Activated T-cell treated with anti-CD3 and anti-CD28 coated beads, Interleukin-2, amount 50 U/mL, for 4 hours (primary cell): ENCODE results near the gene IQSEC3. TPM values are rescaled to one million over a fixed set of nuclear protein-coding genes. Genes with fewer than 3 reads are reported as not detected.

Source experiments
- ATAC-seq, 2 donors: fragments of 200-7000 bp; cut with Tn5 transposase; one replicate each; pipeline ENCODE4 v1.10.0; 2021
- DNase-seq: peaks from one replicate; pipeline ENCODE4 v3.0.0-alpha.2; 2020
- H3K27me3 Mint-ChIP-seq: one replicate; pipeline ENCODE4 v1.8.0; 2021; ENCODE audit warnings: low read depth, mixed read lengths
- H3K36me3 Mint-ChIP-seq: one replicate; pipeline ENCODE4 v1.8.0; 2022; ENCODE audit warnings: mixed read lengths; ENCODE audit not compliant: insufficient read depth
- H3K4me1 Mint-ChIP-seq: one replicate; pipeline ENCODE4 v1.8.0; 2021; ENCODE audit warnings: low read depth, mixed read lengths
- H3K4me3 Mint-ChIP-seq: one replicate; pipeline ENCODE4 v1.8.0; 2021; ENCODE audit warnings: mild to moderate bottlenecking, moderate library complexity, mixed read lengths
- H3K9me3 Mint-ChIP-seq: one replicate; pipeline ENCODE4 v1.8.0; 2021; ENCODE audit warnings: mixed read lengths
- total RNA-seq, 3 donors: library from RNA; stranded (reverse); gene quantifications; one replicate each; pipeline ENCODE4 v1.2.1, GENCODE V29; 2021

Gene IQSEC3
- total RNA-seq, 3 donors from 2014 or later, result 0.46 to 0.82 (median 0.51) TPM

GRCh38 chr12:159156-159782, 92.7 kb downstream of the IQSEC3 start:
- DNase-seq (no peak), ATAC-seq (no peak)
- Mint-ChIP-seq H3K4me3 (no peak overlapping the region), H3K27me3 (peaks cover 3% of the 10 kb centered on the region), H3K4me1 (no peaks in the 10 kb centered on the region), H3K9me3 (no peaks in the 10 kb centered on the region), H3K36me3 (no peaks in the 10 kb centered on the region)

DNA sequence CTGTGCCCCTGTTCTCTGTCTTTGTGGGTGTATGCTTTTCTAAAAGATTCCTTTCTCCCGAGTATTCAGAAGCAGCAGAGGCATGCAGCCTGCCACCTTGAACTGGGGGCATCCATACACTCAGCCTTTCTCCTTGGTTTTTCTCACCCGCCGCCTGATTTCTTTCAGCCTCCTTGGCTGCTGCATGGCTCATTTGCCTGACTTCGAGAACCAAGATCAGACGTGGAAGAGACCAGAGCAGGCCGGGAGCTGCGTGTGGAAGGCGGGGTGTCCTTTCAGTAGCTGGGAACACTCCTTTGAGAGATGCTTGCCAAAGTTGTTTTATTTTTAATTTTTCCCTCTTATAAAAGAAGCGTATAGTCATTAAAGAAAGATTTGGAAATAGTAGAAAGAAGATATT, 94.3 kb downstream of the IQSEC3 start:
- peaks cover 4% of the 10 kb centered on the region for H3K27me3 Mint-ChIP-seq
- H3K9me3 Mint-ChIP-seq, result no peaks in the 10 kb centered on the region
- H3K36me3 Mint-ChIP-seq, result no peaks in the 10 kb centered on the region
- ATAC-seq, result no peak
- no peak overlapping the region for H3K4me3 Mint-ChIP-seq
- DNase-seq, result no peak
- H3K4me1 Mint-ChIP-seq, result no peaks in the 10 kb centered on the region

DNA sequence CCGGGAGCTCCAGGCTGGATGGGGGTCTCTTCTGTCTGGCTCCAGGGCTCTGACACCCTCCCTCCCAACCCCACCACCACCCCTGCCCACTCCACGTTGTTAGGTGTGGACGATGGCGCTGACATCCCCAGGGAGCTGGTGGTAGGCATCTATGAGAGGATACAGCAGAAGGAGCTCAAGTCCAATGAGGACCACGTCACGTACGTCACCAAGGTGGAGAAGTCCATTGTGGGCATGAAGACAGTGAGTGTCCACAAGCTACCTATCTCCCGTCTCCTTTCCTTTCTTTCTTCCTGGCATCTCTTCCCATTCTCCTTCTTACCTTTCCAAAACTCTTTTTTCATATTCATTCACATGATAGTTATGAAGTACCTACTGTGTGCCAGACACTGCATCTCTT, 95.3 kb downstream of the IQSEC3 start:
- no peak for ATAC-seq
- no peak for DNase-seq
- no peaks in the 10 kb centered on the region for H3K9me3 Mint-ChIP-seq
- H3K36me3 Mint-ChIP-seq, result no peaks in the 10 kb centered on the region
- no peak overlapping the region for H3K4me3 Mint-ChIP-seq
- H3K4me1 Mint-ChIP-seq, result no peaks in the 10 kb centered on the region
- H3K27me3 Mint-ChIP-seq, result peaks cover 4% of the 10 kb centered on the region

DNA sequence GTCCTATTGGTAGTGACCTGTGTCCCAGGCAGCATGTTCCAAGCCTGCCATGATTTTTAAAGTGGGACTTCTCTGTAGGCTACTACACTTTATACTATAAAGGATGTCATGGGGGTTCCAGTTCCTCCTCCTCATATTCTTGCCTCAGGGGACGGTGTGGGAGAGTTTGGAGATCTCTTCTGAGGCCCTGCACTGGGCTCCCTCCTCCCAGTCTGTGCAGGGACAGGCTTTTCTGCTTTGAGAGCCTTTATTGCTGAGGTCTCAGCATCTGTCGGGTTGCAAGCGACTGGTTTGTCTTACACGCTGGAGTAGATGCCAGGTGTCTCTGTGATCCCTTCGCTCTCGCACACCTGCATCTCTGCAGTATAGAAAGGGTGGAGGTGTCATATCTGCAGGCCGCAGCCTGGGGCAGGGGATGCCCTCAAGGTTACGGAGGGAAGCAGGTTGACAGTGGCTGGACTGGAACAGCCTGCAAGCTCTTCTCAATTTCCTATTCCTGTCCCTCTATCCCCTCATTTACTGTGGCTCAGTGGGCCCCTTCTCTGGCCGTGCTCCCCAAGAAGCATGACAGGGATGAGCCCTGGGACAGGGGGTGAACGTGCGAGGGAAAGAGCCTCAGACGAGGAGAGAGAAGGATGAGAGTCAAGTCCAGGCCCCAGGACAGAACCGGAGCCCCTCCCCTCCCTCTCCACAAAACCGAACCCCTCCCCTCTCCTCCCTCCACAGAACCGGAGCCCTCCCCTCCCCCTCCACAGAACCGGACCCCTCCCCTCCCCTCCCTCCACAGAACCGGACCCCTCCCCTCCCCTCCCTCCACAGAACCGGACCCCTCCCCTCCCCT, 96.1 kb downstream of the IQSEC3 start:
- no peaks in the 10 kb centered on the region for H3K36me3 Mint-ChIP-seq
- no peaks in the 10 kb centered on the region for H3K9me3 Mint-ChIP-seq
- H3K4me3 Mint-ChIP-seq, result no peak overlapping the region
- no peaks in the 10 kb centered on the region for H3K4me1 Mint-ChIP-seq
- ATAC-seq, result no peak
- DNase-seq, result no peak
- H3K27me3 Mint-ChIP-seq, result peaks cover 8% of the 10 kb centered on the region

DNA sequence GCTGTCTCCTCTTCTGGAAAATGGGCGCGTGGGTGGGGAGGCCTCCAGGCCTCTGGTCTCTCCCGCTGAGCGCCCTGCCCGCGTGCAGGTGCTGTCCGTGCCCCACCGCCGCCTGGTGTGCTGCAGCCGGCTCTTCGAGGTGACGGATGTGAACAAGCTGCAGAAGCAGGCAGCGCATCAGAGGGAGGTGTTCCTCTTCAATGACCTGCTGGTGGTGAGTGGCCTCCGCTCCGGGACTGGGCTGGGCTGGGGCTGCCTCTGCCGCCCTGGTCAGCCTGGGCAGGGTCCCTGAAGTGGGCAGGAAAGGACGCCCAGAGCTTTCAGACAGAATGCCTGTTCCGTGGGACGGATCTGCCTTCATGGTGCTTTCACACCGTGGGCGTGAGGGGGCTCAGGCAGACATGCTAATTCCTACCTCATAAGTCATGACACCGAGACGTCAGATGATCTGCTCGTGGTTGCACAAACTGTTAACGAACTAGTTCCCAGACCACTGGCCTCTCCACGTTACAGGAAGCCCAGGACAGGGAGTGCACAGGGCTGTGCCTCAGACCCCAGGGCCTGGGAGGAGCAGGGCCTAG, 96.9 kb downstream of the IQSEC3 start:
- H3K4me3 Mint-ChIP-seq, result no peak overlapping the region
- no peaks in the 10 kb centered on the region for H3K9me3 Mint-ChIP-seq
- DNase-seq, result no peak
- H3K36me3 Mint-ChIP-seq, result no peaks in the 10 kb centered on the region
- no peaks in the 10 kb centered on the region for H3K4me1 Mint-ChIP-seq
- peaks cover 8% of the 10 kb centered on the region for H3K27me3 Mint-ChIP-seq
- ATAC-seq, result no peak

DNA sequence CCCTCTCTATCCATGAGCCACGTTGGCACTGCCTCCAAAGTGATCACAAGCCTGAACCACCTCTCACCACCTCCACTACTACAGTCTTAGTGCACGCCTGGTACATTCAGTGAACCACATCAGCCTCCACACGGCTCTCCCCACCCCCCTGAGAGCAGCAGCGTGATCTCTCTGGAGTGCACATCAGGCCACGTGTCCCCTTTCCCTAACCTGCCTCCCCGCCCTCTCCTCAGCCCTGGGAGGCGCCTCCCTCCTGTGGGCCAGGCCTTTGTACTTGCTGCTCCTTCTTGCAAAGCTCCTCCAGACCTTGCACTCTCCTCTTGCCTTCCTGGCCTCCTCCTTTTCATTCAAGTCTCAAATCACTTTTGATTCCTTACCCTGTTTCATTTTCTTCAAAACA, 97.6 kb downstream of the IQSEC3 start:
- Mint-ChIP-seq H3K4me1 (peaks cover 3% of the 10 kb centered on the region), H3K27me3 (peaks cover 8% of the 10 kb centered on the region), H3K4me3 (no peak overlapping the region), H3K9me3 (no peaks in the 10 kb centered on the region), H3K36me3 (no peaks in the 10 kb centered on the region)
- DNase-seq (no peak), ATAC-seq (no peak)

DNA sequence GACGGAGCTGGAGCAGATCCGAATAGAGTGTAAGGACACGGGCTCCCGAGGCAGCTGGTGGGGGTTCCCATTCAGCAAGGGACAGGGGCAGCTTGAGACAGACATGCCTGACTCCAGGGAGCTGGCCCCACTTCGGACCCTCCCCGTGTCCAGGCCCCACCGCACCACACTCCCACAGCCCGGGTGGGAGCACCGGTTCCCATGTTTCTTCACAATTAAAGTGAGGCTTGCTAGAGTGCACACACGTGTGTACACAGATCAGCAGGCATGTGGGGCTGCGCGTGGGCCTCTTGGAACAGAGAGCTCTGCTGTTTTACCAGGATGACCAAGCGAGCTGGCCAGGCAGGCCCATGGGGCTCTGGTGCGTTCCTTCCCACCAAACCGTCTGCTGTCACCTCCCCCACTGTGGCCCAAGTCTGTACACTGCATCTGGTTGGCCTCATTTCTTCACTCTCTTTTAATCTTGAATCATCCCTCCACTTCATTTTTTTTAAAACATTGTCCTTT, 99.3 kb downstream of the IQSEC3 start:
- Mint-ChIP-seq H3K36me3 (no peaks in the 10 kb centered on the region), H3K4me3 (no peak overlapping the region), H3K4me1 (peaks cover 9% of the 10 kb centered on the region), H3K9me3 (no peaks in the 10 kb centered on the region), H3K27me3 (peaks cover 11% of the 10 kb centered on the region)
- ATAC-seq (no peak), DNase-seq (no peak)

- Mint-ChIP-seq H3K9me3 (no peaks in the 10 kb centered on the region), H3K4me3 (no peak overlapping the region), H3K27me3 (peaks cover 11% of the 10 kb centered on the region), H3K4me1 (peaks cover 9% of the 10 kb centered on the region), H3K36me3 (no peaks in the 10 kb centered on the region)
- DNase-seq (no peak), ATAC-seq (no peak)
Observed at GRCh38 chr12:166425-167075, 100.0 kb downstream of the IQSEC3 start.

DNA sequence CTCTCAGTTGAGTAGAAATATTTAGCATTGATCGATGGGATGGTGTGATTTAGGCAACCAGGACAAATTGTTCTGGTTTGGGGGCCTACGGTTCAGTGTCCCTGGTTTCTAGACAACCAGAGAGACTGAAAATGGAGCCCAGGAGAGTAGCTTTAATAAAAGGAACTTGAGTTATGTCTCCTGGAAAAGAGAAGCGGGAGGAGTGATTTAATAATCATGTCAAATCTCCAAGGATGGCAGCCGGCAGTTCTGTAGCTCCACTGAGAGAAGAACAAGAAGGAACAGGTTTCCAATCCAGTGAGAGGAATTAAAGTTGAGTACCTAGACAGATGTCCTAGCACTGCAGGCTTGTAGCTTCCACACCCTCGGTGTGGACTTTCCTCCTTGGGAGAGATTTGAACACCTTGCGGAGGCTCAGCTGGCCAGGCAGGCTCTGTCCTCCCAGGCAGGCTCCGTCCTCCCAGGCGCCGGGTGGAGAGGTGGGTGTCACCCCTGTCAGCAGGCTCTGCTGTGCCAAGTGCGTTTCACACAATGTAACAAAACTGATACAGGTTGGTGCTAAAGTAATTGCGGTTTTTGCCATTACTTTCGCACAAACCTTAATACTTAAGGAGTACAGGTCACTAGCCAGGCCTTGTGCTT, 101.5 kb downstream of the IQSEC3 start:
- DNase-seq (no peak), ATAC-seq (no peak)
- Mint-ChIP-seq H3K9me3 (no peaks in the 10 kb centered on the region), H3K36me3 (no peaks in the 10 kb centered on the region), H3K4me1 (peaks cover 9% of the 10 kb centered on the region), H3K4me3 (no peak overlapping the region), H3K27me3 (peaks cover 19% of the 10 kb centered on the region)

DNA sequence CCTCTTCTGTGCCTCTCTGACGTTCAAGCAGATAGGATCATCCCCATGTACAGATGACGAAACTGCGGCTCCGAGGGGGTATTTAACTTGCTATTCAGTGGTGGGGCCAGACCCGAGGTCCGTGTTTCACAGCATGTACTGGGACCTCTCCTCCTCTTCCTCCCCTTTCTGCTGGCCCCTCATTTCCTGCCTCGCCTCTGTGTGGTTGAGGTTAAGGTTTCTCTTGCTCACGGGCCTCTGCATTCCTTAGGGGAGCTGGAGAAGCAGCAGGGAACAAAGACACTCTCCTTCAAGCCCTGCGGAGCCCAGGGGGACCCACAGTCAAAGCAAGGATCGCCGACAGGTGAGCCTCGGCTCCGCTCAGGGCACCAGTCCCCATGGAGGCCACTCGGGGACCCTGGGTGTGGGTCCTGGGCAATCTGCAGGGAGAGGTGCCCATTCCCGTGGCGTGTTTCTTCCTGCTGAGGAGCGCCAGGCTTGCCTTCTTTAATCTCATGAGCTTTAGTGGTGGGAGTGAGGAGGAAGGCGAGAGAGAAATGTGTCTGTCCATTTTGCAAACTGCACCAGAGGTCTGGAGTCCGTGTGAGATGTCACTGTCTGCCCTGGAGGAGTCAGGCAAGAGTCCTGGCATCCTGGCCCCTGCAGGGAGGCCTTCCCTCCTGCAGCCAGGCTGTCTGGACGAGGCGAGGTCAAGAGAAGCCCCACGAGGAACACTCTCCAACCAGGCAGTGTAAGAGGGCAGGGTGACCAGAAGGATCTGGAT, 102.4 kb downstream of the IQSEC3 start:
- no peak for ATAC-seq
- Mint-ChIP-seq H3K4me3 (no peak overlapping the region), H3K27me3 (peaks cover 26% of the 10 kb centered on the region), H3K9me3 (no peaks in the 10 kb centered on the region), H3K36me3 (no peaks in the 10 kb centered on the region), H3K4me1 (peaks cover 9% of the 10 kb centered on the region)
- no peak for DNase-seq

GRCh38 chr12:169528-170370, 103.2 kb downstream of the IQSEC3 start:
- Mint-ChIP-seq H3K36me3 (no peaks in the 10 kb centered on the region), H3K4me1 (peaks cover 9% of the 10 kb centered on the region), H3K4me3 (no peak overlapping the region), H3K9me3 (no peaks in the 10 kb centered on the region), H3K27me3 (peaks cover 25% of the 10 kb centered on the region)
- no peak for ATAC-seq
- no peak for DNase-seq

DNA sequence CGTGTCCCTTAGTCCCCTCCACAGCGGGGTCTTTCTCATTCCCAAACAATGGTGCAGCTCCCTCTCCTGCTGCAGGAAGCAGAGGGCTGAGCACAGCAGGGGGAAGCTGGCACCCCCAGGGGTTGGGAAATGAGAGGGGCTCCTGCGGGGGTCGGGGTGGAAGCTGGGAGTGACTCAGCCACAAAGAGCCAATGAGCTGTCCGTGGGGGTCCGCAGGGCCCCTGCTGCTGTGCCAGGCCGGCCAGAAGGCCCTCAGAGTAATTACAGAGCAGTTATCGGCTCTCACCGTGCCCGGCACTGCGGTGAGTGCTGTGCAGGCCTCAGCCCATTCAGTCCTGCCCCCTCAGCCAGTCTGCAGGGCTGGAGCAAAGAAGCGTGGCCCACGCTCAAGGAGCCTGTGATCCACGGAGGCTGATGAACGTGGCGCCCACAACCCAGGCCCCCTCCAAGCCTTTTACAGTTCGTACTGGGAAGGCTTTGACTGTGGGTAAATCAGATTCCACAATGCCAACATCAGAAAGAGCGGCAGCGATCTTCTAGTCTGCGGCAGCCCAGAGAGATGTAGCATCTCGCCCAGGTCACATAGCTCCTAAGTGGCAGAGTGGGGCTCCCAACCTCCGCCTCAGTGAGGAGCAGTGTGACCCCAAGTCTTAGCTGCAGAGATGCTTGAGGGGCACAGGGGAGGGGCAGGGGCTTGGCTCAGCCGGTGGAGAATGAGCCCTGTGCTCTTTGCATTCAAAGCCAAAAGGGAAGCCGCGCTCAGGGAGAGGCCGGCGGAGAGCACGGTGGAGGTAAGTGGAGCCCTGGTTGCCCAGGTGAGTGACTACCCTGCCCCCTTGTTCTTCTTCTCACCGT, 104.0 kb downstream of the IQSEC3 start:
- no peaks in the 10 kb centered on the region for H3K36me3 Mint-ChIP-seq
- no peak overlapping the region for H3K4me3 Mint-ChIP-seq
- H3K27me3 Mint-ChIP-seq, result peaks cover 27% of the 10 kb centered on the region
- H3K9me3 Mint-ChIP-seq, result no peaks in the 10 kb centered on the region
- no peak for ATAC-seq
- no peak for DNase-seq
- H3K4me1 Mint-ChIP-seq, result peaks cover 9% of the 10 kb centered on the region
